ENCODE results near the gene RSPH9. TPM values are rescaled to one million over a fixed set of nuclear protein-coding genes. Genes with fewer than 3 reads are reported as not detected.
A peak's percentile ranks its signal among the peaks of the same experiment; 100 is the strongest.

The RSPH9 gene
- total RNA-seq, 1 donor from 2014 or later = 0.22 TPM

DNA sequence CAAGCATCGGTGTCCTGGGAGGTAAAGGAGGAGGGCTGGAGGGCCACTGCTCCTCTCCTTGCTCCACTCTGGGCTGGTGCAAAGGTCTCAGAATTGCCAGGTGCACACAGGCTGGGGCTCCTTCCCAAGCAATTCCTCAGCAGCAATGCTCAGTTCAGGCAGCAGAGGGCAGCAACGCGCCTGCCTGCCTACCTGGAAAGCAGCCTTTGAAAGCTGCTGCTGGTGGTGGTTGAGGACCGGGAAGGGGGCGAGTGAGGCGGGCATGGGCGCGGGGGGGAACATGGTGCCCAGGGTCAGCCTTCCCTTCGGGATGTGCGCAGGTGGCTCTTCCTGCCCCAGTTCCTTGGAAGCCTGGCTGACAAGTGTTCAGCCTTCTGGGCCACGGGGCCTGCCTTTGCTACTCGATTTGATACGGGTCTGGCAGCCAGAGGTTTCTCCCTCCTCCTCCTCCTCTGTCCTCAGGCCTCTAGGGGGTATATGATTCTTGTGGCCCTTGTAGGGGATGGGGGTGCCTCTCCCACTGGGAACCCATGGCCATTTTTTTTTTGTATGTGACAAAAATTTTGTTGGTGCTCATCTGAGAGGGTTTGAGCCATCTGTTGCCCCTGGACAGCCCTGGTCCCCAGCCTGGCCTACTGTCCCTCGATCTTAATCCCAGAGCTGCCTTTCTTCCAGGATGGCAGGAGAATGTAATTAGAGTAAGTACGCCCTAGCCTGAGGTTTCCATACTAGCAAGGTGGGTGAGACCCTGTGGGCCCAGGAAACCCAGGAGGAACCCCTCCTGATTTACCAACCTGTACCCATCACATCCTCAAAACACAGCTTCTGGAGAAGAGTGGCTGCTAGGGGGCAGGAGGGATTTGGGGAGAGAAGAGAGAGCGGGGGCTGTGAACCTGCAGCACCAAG is 22.7 kb downstream of the RSPH9 start:
- H3K4me1 Mint-ChIP-seq (ENCODE audit: low read depth) = peaks cover 22% of the 10 kb centered on the region
- H3K27ac Mint-ChIP-seq (ENCODE audit: unreplicated experiment) = peak overlapping the region; percentile 0
- no peaks in the 10 kb centered on the region for H3K27me3 Mint-ChIP-seq (ENCODE audit: low read depth)

DNA sequence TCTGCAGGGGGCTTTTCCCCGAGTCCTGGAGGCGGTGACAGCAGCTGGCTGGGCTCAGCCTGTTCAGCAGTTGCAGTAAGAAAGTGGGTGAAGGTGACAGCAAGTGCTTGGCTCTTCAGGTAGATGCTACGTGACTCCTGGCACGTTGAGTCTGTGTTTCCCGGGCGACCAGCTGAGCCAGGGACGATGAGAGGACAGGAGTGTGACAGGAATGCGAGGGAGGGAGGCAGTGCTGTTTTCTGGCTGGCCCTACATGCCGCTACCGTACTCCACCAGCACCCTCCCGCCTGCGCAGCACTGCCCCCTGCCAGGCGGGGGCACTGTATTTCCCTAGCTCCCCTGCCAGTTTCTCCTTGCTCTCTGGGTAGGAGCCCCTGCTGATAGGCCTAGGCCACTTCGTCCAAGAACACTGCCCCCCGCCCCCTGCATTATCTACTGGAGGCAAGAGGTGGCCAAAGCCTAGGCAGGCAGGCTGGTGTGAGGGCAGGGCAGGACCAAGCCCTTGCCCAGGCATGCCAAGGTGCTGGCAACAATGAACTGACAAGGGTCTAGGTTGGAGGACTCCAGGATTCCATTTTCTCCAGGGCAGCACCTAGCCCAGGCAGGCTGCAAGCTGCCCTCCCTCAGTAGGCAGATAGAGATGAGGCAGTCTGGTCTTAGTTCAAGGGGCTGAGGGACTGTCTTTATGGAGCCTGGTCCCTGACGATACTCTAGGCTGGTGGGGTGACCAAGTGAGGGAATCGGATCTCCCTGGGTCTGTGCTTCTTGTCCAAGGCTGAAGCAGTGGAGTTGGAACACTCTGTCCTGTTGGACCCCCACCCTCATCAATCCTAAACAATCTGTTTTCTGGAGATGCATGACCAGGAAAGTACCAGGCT is 23.6 kb downstream of the RSPH9 start:
- DNase-seq (ENCODE audit: low spot score) = no peak
- Mint-ChIP-seq H3K4me1 (ENCODE audit: low read depth) (peaks cover 22% of the 10 kb centered on the region), H3K9me3 (ENCODE audit: low read depth) (no peaks in the 10 kb centered on the region)

More for the DNA sequence above, 22.7 kb downstream of the RSPH9 start:
- H3K9me3 Mint-ChIP-seq (ENCODE audit: low read depth) = no peaks in the 10 kb centered on the region
- no peak for DNase-seq (ENCODE audit: low spot score)
- peak; percentile 98 for TF ChIP-seq CTCF (IDR thresholded peaks at IDR 0.05)
- H3K4me3 Mint-ChIP-seq (ENCODE audit: unreplicated experiment) = peak overlapping the region; percentile 35
- peaks cover 3% of the 10 kb centered on the region for H3K36me3 Mint-ChIP-seq (ENCODE audit: low read depth)

DNA sequence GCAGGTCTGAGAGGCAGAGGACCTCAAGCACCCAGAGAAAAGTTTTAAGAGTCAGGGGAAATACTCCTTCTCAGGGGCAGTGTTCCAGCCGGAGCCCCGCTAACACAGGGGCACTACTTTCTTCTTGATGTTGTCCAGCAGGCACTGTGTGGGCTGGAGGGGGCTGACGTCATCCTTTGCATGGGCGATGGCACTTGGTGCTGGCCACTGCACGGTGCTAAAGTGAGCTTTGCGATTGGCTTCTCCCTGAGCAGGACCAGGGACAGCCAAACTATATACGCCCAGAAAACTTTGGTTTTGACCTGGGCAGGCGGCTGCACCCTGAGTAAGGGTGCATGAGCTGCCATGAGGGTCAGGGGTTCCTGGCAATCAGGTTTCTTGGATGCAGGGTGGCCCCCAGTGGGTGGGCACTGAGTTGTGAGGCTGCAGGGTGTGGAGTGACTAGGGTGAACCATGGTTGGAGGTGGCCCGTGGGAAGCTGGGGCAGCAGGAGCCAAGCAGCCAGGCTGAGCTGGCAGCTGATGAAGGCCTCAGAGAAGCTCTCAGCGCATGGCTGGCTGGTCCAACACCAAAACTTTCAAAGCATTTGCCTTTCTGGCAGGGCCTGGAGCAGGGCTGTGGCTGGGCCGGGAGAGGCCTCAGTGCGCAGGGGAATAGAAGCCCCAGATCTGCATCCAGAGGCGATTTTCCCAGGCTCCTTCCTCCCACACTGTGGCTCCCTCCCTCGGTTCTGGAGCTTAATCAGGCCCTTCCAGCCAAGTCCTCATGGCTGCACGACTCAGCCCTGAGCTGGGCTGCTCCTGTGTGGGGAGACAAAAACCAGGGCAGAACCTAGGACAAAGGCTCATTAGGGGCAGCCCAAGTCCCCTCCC is 24.4 kb downstream of the RSPH9 start:
- Mint-ChIP-seq H3K9me3 (ENCODE audit: low read depth) (no peaks in the 10 kb centered on the region), H3K27ac (ENCODE audit: unreplicated experiment) (no peak overlapping the region), H3K27me3 (ENCODE audit: low read depth) (no peaks in the 10 kb centered on the region), H3K4me1 (ENCODE audit: low read depth) (peaks cover 22% of the 10 kb centered on the region), H3K4me3 (ENCODE audit: unreplicated experiment) (no peak overlapping the region), H3K36me3 (ENCODE audit: low read depth) (peaks cover 7% of the 10 kb centered on the region)
- TF ChIP-seq CTCF (IDR thresholded peaks at IDR 0.05) = no peak
- no peak for DNase-seq (ENCODE audit: low spot score)

More for the DNA sequence above, 23.6 kb downstream of the RSPH9 start:
- Mint-ChIP-seq H3K27ac (ENCODE audit: unreplicated experiment) (peak overlapping the region; percentile 36), H3K27me3 (ENCODE audit: low read depth) (no peaks in the 10 kb centered on the region), H3K4me3 (ENCODE audit: unreplicated experiment) (no peak overlapping the region), H3K36me3 (ENCODE audit: low read depth) (peaks cover 6% of the 10 kb centered on the region)
- peak; percentile 78 for TF ChIP-seq CTCF (IDR thresholded peaks at IDR 0.05)

DNA sequence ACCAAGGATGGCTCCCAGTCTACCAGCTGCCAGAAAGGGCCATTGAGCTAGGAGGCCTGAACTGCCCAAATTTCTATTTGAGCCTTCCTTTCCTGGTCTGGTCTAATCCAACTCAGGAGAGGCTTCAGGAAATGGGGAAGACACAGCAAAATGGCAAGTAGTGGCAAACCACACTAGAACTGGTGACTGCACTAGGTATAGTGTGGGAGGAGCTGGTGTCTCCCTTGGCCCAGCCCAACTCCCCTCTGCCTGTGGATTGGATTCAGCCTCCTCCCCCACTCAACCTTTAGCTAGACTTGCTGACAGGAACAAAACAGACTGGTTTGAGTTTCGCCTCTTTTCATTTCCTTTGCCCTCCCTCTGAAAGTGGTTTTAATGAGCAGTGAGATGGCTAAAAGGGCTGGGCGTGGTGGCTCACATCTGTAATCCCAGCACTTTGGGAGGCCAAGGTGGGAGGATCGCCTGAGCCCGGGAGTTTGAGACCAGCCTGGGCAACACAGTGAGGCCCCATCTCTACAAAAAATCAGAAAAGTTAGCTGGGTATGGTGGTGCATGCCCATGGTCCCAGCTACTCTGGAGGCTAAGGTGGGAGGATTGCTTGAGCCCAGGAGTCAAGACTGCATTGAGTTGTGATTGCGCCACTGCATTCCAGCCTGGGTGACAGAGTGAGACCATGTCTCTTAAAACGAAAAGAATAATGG is 25.2 kb downstream of the RSPH9 start:
- DNase-seq (ENCODE audit: low spot score) = no peak
- H3K27ac Mint-ChIP-seq (ENCODE audit: unreplicated experiment) = no peak overlapping the region
- no peaks in the 10 kb centered on the region for H3K9me3 Mint-ChIP-seq (ENCODE audit: low read depth)
- H3K27me3 Mint-ChIP-seq (ENCODE audit: low read depth) = no peaks in the 10 kb centered on the region
- TF ChIP-seq CTCF (IDR thresholded peaks at IDR 0.05) = no peak
- peaks cover 12% of the 10 kb centered on the region for H3K36me3 Mint-ChIP-seq (ENCODE audit: low read depth)
- H3K4me3 Mint-ChIP-seq (ENCODE audit: unreplicated experiment) = no peak overlapping the region
- peaks cover 22% of the 10 kb centered on the region for H3K4me1 Mint-ChIP-seq (ENCODE audit: low read depth)
